Endothelial cell of umbilical vein (primary cell): Measurements from ENCODE around the gene GRIN3B. TPM values are rescaled to one million over a fixed set of nuclear protein-coding genes. Genes with fewer than 3 reads are reported as not detected.

Experiments
- BruUV-seq: library from RNA; stranded (reverse); fragments of 400-500 nt; replicated peaks from 2 replicates; lab custom pipeline; 2021; lab: Mats Ljungman, UMichigan
- CTCF ChIA-PET: fragments of 300-600, 350-600 bp; sonication (Branson Sonifier 250); formaldehyde crosslinking; loops from one replicate; lab custom pipeline; 2021; ENCODE audit warnings: antibody characterized with exemption, inconsistent platforms; lab: Charles Lee
- POLR2A ChIA-PET: fragments of 300-600, 350-600 bp; sonication (Branson Sonifier 250); formaldehyde crosslinking; loops from one replicate; lab custom pipeline; 2021; ENCODE audit warnings: antibody characterized with exemption, inconsistent platforms; lab: Charles Lee
- DNase-seq: peaks from one replicate; pipeline ENCODE4 v3.0.0-alpha.2; 2011; ENCODE audit warnings: low read depth, low spot score
- FAIRE-seq: peaks from 2 replicates; lab custom pipeline; 2011; peaks lifted over from hg19 to GRCh38; lab: Jason Lieb, UNC
- H2AFZ ChIP-seq: 2 replicates; pipeline ENCODE4 v1.6.0; 2012; ENCODE audit warnings: low read depth, low read length, control low read depth, inconsistent platforms
- H3K27ac ChIP-seq: 2 replicates; pipeline ENCODE4 v1.5.1; 2011; ENCODE audit warnings: low read depth, mild to moderate bottlenecking, control low read depth, low read length, moderate library complexity; ENCODE audit not compliant: insufficient read depth
- H3K27me3 ChIP-seq, 2 experiments: 2 replicates each; pipeline versions ENCODE4 v1.6.0 to v1.6.1; 2011; ENCODE audit warnings: low read length in 2 of 2, mixed read lengths in 1 of 2; ENCODE audit not compliant: control insufficient read depth in 2 of 2, insufficient read depth in 2 of 2
- H3K36me3 ChIP-seq, 2 experiments: 2 replicates in 1 of 2; 3 replicates in 1 of 2; pipeline ENCODE4 v1.5.1; 2011; ENCODE audit warnings: low read length in 2 of 2, mild to moderate bottlenecking in 1 of 2, moderate library complexity in 1 of 2; ENCODE audit not compliant: control insufficient read depth in 2 of 2, insufficient read depth in 2 of 2; ENCODE audit errors: extremely low read depth in 1 of 2
- H3K4me1 ChIP-seq: 3 replicates; pipeline ENCODE4 v1.5.1; 2011; ENCODE audit warnings: mild to moderate bottlenecking, low read length; ENCODE audit not compliant: control insufficient read depth, insufficient read depth; ENCODE audit errors: extremely low read depth
- H3K4me2 ChIP-seq: 2 replicates; pipeline ENCODE4 v1.6.1; 2011; ENCODE audit warnings: low read length, control low read depth, mixed read lengths; ENCODE audit not compliant: insufficient read depth
- H3K4me3 ChIP-seq, 3 experiments: fragments of 200-600 bp in 1 of 3; sonication (generic), shearing (Covaris generic) in 1 of 3; replicated peaks in 1 of 3; 2 replicates each; pipeline ENCODE4 v1.5.1; 2011 to 2016; ENCODE audit warnings: control low read depth in 3 of 3, low read length in 3 of 3, mild to moderate bottlenecking in 2 of 3, inconsistent platforms in 1 of 3, low read depth in 1 of 3, moderate library complexity in 1 of 3; ENCODE audit not compliant: insufficient read depth in 1 of 3
- H3K79me2 ChIP-seq: 2 replicates; pipeline ENCODE4 v1.6.0; 2012; ENCODE audit warnings: low read length, inconsistent platforms; ENCODE audit not compliant: control insufficient read depth, insufficient read depth
- H3K9ac ChIP-seq: replicated peaks from 2 replicates; pipeline ENCODE3; 2011; ENCODE audit warnings: low read length, control low read depth; ENCODE audit not compliant: insufficient read depth; ENCODE audit errors: extremely low read depth
- H3K9me1 ChIP-seq: replicated peaks from 3 replicates; pipeline ENCODE4 v1.6.0; 2011; ENCODE audit warnings: mild to moderate bottlenecking, low read length; ENCODE audit not compliant: control insufficient read depth, insufficient read depth; ENCODE audit errors: extremely low read depth
- H3K9me3 ChIP-seq: replicated peaks from 2 replicates; pipeline ENCODE4 v1.5.1; 2012; ENCODE audit warnings: low read length, inconsistent platforms; ENCODE audit not compliant: control insufficient read depth, insufficient read depth
- H4K20me1 ChIP-seq: replicated peaks from 2 replicates; pipeline ENCODE3; 2011; ENCODE audit warnings: mild to moderate bottlenecking, low read length; ENCODE audit not compliant: control insufficient read depth, insufficient read depth; ENCODE audit errors: extremely low read depth
- FOS ChIP-seq: IDR thresholded peaks from 2 replicates; pipeline ENCODE4 v1.6.1; 2011; ENCODE audit warnings: mild to moderate bottlenecking, low read length, moderate library complexity, borderline replicate concordance; ENCODE audit not compliant: insufficient read depth
- GATA2 ChIP-seq: IDR thresholded peaks from 2 replicates; pipeline ENCODE4 v1.7.0; 2011; ENCODE audit warnings: low read depth, mild to moderate bottlenecking, moderate library complexity, mixed read lengths, low read length; ENCODE audit not compliant: insufficient read length, insufficient read depth
- JUN ChIP-seq: IDR thresholded peaks from 2 replicates; pipeline ENCODE4 v1.6.1; 2011; ENCODE audit warnings: borderline replicate concordance, low read depth; ENCODE audit not compliant: insufficient read length, insufficient read depth
- MYC ChIP-seq: IDR thresholded peaks from one replicate; pipeline ENCODE4 v1.6.1; 2011; ENCODE audit warnings: mild to moderate bottlenecking, low read depth, low read length
- POLR2AphosphoS5 ChIP-seq: IDR thresholded peaks from 2 replicates; pipeline ENCODE4 v1.6.1; 2012; ENCODE audit warnings: low read depth, mild to moderate bottlenecking, control low read depth, low read length, moderate library complexity; ENCODE audit not compliant: insufficient read depth
- dilution Hi-C: fragments of 300-500 bp; cut with MboI; formaldehyde crosslinking; loops from one replicate; pipeline ENCODE4 v1.15.0; 2019; ENCODE audit warnings: low sequenced_read_pairs; ENCODE audit not compliant: extremely low pct_ligation_motif_present
- intact Hi-C: fragments of 100-400 bp; cut with micrococcal nuclease; formaldehyde crosslinking; loops from one replicate; pipeline ENCODE4 v1.10.0; 2022
- polyA plus RNA-seq, 4 experiments: library from polyadenylated mRNA; depleted of rRNA in 3 of 4; stranded (reverse) in 3 of 4; unstranded in 1 of 4; fragments of >200 nt; gene quantifications; 2 replicates each; pipeline versions ENCODE4 v1.2.1 to v1.2.3, GENCODE V29; 2011 to 2012; ENCODE audit warnings: missing spikeins in 1 of 4
- total RNA-seq: library from RNA; stranded (reverse); gene quantifications from 2 replicates; pipeline ENCODE4 v1.2.3, GENCODE V29; 2021
- TF ChIP-seq, protein P1 (sequence below): IDR thresholded peaks from 2 replicates; pipeline ENCODE4 v1.6.1; 2011; ENCODE audit not compliant: insufficient read depth, insufficient read length
- TF ChIP-seq, protein P2 (sequence below), 2 donors: IDR thresholded peaks; 1 replicate in 1 of 2; 2 replicates in 1 of 2; pipeline ENCODE4 v1.5.1; 2011; ENCODE audit warnings: low read length in 2 of 2, mild to moderate bottlenecking in 2 of 2, moderate library complexity in 2 of 2, control low read depth in 1 of 2, inconsistent platforms in 1 of 2, low read depth in 1 of 2; ENCODE audit not compliant: insufficient read depth in 1 of 2; ENCODE audit errors: extremely low read depth in 1 of 2

GRIN3B gene
- total and polyA plus RNA-seq, 2 donors (not counting 3 experiments of a cell fraction or from before 2014, with no cell fraction given): 0.43 to 0.82 TPM

GRCh38 chr19:1046836-1047695 lies 46.8 kb downstream of the GRIN3B start:
- Histone ChIP-seq H3K9me1 (no peaks in the 10 kb centered on the region), H3K36me3 (no peaks in the 10 kb centered on the region), H3K27me3 (no peaks in the 10 kb centered on the region), H2AFZ (no peak overlapping the region), H3K27ac (no peak overlapping the region), H4K20me1 (no peaks in the 10 kb centered on the region), H3K4me1 (no peaks in the 10 kb centered on the region), H3K9me3 (no peaks in the 10 kb centered on the region), H3K4me3 (no peak overlapping the region), H3K4me2 (no peak overlapping the region), H3K79me2 (no peaks in the 10 kb centered on the region), H3K9ac (no peak overlapping the region)
- dilution Hi-C loops (no loop called here), intact Hi-C loops (no loop called here)
- TF ChIP-seq POLR2AphosphoS5 (no peak), FOS (no peak), MYC (no peak), GATA2 (no peak), JUN (no peak)
- TF ChIP-seq, protein P1, sequence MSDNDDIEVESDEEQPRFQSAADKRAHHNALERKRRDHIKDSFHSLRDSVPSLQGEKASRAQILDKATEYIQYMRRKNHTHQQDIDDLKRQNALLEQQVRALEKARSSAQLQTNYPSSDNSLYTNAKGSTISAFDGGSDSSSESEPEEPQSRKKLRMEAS: no peak
- TF ChIP-seq, protein P2, sequence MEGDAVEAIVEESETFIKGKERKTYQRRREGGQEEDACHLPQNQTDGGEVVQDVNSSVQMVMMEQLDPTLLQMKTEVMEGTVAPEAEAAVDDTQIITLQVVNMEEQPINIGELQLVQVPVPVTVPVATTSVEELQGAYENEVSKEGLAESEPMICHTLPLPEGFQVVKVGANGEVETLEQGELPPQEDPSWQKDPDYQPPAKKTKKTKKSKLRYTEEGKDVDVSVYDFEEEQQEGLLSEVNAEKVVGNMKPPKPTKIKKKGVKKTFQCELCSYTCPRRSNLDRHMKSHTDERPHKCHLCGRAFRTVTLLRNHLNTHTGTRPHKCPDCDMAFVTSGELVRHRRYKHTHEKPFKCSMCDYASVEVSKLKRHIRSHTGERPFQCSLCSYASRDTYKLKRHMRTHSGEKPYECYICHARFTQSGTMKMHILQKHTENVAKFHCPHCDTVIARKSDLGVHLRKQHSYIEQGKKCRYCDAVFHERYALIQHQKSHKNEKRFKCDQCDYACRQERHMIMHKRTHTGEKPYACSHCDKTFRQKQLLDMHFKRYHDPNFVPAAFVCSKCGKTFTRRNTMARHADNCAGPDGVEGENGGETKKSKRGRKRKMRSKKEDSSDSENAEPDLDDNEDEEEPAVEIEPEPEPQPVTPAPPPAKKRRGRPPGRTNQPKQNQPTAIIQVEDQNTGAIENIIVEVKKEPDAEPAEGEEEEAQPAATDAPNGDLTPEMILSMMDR (IDR thresholded peaks at IDR 0.05; ENCODE audit: extremely low read depth in 1 of 2, insufficient read depth in 1 of 2, low read depth in 1 of 2, low read length in 2 of 2): no peak
- POLR2A ChIA-PET: no interaction called here
- FAIRE-seq (no peak), DNase-seq (no peak)
- CTCF ChIA-PET: interaction anchor here (1.0 kb wide), 1 partner anchor 18 kb away, joined by 3 read pairs; no protein-coding TSS in a partner anchor
- BruUV-seq: no TSS peak
